A673 (cell line): Measurements from ENCODE around the gene DDX31.

Source experiments
- CTCF ChIP-seq: fragments of 300-800, 200-600 bp; sonication (generic); conservative IDR thresholded peaks from 2 replicates; pipeline ENCODE4 v1.5.1; 2017; ENCODE audit warnings: low read depth, mild to moderate bottlenecking, antibody characterized with exemption, low read length, moderate library complexity, mixed read lengths
- EZH2 ChIP-seq: fragments of 200-600 bp; sonication (generic); IDR thresholded peaks from 2 replicates; pipeline ENCODE4 v1.6.1; 2017; ENCODE audit warnings: borderline replicate concordance, low read depth, mild to moderate bottlenecking, mixed read lengths, antibody characterized with exemption, low read length; ENCODE audit not compliant: poor library complexity, severe bottlenecking

- TF ChIP-seq CTCF (no peak), EZH2 (no peak)
These were observed 113.5 kb downstream of the DDX31 start for GRCh38 chr9:132556235-132556634.
